ENCODE measurements around the gene CCDC3.

GRCh38 chr10:12943425-12943824 lies 58.1 kb downstream of the CCDC3 start:
- TF ChIP-seq POLR2AphosphoS5 (IDR thresholded peaks at IDR 0.05) (no peak), RAD21 (conservative IDR thresholded peaks at IDR 0.05) (no peak), CTCF (IDR thresholded peaks at IDR 0.05; ENCODE audit: poor library complexity, severe bottlenecking) (no peak), EZH2 (IDR thresholded peaks at IDR 0.05; ENCODE audit: borderline replicate concordance, insufficient read depth, low read length, poor library complexity, severe bottlenecking) (no peak), REST (IDR thresholded peaks at IDR 0.05; ENCODE audit: borderline replicate concordance) (no peak), SMC3 (conservative IDR thresholded peaks at IDR 0.05; ENCODE audit: poor library complexity) (no peak), EP300 (conservative IDR thresholded peaks at IDR 0.05; ENCODE audit: poor library complexity, severe bottlenecking) (no peak), MXI1 (conservative IDR thresholded peaks at IDR 0.05; ENCODE audit: poor library complexity, severe bottlenecking) (no peak), TAF1 (IDR thresholded peaks at IDR 0.05; ENCODE audit: low read depth) (no peak)

Data from neural cell (in vitro differentiated cells).